NCI-H128 (cell line): Measurements from ENCODE around the gene TMCO4.

Source experiments
- DNase-seq: peaks from one replicate; lab custom pipeline; 2025; ENCODE audit not compliant: unreplicated experiment; lab: John Stamatoyannopoulos, UW

The TMCO4 gene

DNA sequence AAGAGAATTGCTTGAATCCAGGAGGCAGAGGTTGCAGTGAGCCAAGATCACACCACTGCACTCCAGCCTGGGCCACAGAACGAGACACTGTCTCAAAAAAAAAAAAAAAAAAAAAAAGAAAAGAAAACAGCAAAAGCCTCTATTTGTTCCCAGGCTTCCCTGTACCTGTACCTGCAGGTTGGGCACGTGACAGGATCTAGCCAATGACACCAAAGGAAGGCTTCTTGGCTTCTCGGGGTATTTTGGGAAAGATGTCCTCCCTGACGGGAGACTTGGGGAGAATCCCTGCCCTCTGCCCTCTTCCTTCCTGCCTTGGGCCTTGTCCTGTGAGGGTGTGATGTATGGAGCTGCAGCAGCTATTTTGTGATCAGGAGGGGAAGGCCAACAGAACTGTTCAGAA is 22.8 kb downstream of the TMCO4 start:
- DNase-seq: no peak

GRCh38 chr1:19776287-19776686 is 23.4 kb downstream of the TMCO4 start:
- DNase-seq: no peak

DNA sequence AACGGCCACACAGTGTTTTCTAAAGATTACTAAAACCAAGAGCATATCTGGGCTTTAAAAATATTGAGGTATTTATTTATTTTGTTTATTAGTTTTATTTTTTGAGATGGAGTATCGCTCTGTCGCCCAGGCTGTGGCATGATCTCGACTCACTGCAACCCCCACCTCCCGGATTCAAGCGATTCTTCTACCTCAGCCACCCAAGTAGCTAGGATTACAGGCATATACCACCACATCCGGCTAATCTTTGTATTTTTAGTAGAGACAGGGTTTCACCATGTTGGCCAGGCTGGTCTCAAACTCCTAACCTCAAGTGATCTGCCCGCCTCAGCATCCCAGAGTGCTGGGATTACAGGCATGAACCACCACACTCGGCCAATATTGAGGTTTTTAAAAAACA is 23.9 kb downstream of the TMCO4 start:
- no peak for DNase-seq

GRCh38 chr1:19775317-19775716 is 24.4 kb downstream of the TMCO4 start:
- DNase-seq: no peak

DNA sequence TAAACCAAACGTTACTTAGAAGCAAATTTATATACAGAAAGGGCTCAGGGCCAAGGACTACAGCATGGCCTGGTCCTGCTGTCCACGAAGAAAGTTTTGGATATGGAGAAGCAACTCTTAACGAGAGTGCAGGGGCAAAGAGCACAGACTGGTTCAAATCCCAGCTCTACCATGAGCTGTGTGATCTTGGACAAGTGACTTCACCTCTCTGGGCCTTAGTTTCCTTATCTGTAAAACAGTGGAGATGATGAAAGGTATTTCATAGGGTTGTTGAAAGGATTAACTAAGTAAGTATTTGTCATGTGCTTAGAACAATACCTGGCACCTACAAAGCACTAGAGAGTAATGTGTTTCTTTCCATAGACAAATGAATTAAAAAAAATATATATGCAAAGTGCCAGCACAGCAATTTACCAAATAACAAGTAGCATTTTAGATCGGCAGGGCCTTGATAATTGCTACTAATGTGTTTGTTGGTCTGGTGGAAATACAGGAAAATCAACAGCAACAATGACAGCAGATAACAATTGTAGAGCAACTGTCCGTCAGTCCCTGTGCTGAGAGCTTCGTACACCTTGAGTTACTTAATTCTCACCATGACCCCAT is 25.4 kb downstream of the TMCO4 start:
- no peak for DNase-seq

DNA sequence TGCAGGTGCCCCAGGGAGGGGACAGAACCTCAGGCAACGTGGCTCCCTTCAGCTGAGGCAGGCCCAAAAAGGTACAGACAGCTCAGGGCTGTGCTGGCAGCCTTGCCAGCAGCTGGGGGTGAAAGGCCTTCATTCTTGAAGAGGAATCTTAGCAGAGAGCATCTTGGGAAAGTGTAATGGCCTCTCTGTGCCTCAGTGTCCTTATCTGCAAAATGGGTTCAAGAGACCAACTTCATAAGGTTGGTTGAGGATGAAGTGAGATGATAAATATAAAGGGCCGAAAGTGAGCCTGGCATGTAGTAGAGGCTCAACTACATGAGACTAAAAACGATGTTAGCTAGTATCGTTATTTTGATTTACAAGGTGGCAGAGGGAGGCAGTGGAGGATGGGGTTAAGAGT is 26.2 kb downstream of the TMCO4 start:
- no peak for DNase-seq

DNA sequence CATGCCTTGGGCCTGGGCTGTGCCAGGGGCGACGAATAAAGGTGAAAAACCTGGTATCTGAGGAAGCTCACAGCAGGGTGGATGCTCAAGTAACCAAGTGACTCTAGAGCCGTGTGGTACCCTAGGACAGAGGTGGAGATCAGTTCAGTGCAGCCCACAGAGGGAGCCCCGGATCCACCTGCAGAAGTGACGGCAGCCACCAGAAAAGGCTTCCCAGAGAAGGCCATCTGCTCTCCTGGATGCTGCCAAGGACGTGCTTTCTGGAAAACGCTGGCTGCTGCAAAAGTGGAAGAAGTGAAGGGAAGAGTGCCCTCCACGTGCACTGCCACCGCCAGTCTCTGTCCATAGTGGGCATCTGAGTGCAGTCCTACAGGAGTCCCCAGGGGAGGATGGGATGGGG is 27.7 kb downstream of the TMCO4 start:
- DNase-seq: no peak

DNA sequence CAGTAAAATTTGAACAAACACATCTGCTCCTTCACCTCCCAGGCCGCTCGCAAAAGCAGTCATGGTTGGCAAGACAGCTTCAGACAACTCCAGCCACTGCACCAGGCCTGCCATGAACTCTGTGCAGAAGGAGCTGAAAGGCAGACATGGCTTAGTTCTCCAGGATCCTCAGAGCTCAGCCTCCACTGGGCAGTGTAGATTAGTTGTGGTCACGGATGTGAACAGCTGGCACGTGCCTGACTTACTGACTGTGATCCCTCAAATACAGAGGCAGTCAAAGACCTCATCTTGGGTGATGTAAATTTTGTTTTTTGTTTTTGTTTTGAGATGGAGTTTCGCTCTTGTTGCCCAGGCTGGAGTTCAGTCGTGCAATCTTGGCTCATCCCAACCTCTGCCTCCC is 28.4 kb downstream of the TMCO4 start:
- no peak for DNase-seq

DNA sequence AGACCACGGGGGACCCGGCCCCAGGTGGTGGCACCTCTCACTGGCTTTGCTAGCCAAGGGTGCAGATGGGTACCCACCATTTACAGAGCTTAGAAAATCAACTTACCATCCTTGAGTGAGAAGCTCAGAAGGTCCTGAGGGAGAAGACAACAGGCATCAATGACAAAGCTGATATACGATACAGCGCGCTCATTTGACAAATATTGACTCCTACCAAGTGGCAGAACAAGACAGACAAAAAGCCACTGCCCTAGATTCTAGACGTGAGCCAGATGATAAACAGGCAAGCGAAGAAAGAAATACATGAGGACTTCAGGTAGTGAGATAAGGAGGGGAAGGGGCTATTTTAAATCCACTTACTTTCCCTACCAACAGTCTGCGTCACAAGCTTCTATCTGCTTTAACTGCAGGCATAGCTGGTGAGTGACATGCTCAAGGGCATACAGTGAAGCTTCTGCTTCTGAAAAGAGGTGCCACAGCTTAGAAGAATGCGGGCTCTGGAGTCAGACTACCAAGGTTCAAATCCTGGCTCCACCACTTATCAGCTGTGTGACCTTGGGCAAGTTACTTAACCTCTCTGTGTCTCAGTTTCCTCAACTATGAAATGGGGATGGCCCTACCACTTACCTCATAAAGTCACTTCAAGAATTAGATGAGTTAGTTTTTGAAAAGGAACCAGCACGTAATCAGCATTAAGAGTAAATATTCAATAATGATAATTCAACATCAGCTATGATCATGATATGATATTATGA is 29.1 kb downstream of the TMCO4 start:
- DNase-seq: no peak

GRCh38 chr1:19769211-19769932 is 30.3 kb downstream of the TMCO4 start:
- DNase-seq: no peak

DNA sequence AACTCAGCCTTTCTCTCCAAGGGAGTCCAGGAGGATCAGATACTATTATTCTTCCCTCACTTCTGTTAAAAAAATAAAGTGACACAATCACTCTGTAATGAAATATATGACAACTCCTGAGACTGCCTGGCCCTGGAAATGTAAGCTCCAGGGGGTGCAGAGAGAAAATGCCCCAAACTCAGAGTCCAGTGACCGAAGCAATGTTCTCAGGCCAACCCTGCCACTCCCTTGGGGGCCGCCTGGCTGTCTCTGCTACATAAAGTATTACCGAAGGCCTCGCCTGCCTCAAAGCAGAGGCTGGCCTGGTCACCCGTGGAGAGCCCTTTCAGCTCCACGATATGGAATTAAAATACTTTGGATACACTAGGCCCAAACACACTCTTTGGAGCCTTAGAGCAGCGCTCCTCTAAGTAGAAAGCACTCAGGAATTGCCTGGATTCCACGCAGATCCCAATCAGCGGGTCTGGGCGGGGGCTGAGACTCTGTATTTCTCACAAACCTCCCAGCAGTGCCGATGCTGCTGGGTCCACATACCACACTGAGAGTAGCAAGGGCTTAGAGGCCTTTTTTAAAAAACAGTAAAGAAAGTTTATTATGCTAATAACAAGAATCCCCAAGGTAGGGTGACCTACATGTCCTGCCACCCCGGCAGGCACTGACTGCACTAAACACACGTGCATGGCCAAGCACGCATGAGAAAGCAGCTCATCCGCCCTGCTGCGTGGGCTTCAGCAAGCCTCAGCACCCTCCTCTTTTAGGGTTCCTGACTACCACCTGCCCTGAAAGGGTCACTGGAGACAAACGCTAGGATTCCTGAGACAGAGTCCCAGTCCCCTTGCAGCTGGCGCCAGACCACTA is 31.1 kb downstream of the TMCO4 start:
- DNase-seq: no peak

GRCh38 chr1:19765623-19766022 is 34.1 kb downstream of the TMCO4 start:
- no peak for DNase-seq

GRCh38 chr1:19764848-19765247 is 34.9 kb downstream of the TMCO4 start:
- no peak for DNase-seq

DNA sequence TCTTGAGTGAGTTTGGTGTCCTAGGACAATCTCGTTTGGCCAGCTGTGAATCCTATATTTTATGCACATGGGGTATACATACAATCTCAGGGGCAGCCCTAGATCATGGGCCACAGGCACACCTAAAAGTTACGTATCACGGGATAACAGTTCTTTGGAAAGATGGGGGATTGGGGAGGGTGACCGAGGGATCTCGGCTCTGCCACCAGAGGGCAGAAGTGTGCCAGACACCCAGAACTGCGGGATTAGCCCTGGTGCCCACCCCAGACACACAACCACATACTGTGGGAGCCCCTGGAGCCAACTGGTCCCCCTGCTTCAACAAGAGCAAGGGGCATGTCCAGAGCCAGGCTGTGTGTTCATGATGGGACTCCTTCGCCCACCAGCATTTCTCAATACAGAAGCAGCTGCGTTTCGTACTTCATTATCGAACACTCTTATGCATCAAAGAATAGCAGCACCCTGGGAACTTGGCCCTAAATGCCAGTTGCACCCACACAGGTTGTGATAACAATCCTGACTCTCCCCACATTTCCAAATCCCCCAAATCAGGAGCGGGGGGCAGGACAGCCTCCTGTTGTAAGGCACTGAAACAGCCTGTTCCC is 37.4 kb downstream of the TMCO4 start:
- no peak for DNase-seq

- DNase-seq: no peak
Measured at GRCh38 chr1:19759740-19760089, 40.0 kb downstream of the TMCO4 start.

GRCh38 chr1:19758227-19758830 is 41.4 kb downstream of the TMCO4 start:
- DNase-seq: no peak

GRCh38 chr1:19757641-19758040 is 42.1 kb downstream of the TMCO4 start:
- no peak for DNase-seq

- no peak for DNase-seq
Measured at GRCh38 chr1:19756480-19756879, 43.2 kb downstream of the TMCO4 start.

DNA sequence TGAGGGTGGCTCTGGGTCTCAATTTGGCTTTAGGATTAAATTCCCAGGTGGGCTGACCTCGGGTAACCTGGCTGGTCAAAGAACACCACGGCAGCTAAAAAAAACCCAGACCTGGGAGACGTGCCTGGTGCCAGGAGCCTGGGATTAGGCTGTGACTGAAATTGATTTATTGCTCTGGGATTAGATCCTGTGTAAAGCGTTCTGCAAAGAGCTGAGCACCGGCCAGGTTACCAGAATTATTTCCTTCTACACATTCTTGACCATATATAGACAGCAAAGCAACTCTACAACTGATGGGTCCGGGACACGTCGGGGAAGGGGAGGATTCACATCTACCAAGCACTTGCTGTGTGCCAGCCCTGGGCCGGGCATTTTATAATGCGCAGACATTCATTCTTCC is 45.2 kb downstream of the TMCO4 start:
- DNase-seq: no peak

DNA sequence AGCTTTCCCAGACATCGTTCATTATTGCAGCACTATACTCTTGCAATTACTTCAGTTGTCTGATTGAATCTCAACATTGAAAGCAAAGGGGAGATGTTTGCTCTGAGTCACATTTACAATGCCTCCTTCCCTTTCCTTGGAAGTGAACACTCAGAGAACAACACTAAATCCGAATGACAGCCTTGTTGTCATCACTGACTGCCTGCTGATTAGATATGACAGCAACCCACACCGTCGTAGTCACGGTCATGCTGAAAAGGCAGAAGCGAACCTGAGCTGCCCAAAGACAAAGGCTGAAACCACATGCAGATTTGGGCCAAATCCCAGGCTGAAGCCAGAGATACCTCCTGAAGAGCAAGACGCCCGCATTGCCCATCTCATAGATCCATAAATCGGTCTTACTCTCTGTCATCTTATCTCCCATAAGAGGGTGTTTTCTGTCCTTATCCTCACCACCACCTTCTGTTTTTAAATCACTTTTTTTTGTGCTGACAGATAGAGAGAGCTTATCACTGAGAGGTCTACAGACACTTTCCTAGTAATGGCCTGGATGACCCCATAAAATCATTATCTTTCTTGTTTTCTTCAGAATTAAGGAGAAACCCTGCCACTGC is 47.5 kb downstream of the TMCO4 start:
- no peak for DNase-seq
